ENCODE measurements around the gene GARRE1.
"Not testable (repeated sequence)": the region's sequence is repeated elsewhere in the genome, so short reads cannot be mapped to it uniquely, and the experiment has no call there.

The GARRE1 gene

DNA sequence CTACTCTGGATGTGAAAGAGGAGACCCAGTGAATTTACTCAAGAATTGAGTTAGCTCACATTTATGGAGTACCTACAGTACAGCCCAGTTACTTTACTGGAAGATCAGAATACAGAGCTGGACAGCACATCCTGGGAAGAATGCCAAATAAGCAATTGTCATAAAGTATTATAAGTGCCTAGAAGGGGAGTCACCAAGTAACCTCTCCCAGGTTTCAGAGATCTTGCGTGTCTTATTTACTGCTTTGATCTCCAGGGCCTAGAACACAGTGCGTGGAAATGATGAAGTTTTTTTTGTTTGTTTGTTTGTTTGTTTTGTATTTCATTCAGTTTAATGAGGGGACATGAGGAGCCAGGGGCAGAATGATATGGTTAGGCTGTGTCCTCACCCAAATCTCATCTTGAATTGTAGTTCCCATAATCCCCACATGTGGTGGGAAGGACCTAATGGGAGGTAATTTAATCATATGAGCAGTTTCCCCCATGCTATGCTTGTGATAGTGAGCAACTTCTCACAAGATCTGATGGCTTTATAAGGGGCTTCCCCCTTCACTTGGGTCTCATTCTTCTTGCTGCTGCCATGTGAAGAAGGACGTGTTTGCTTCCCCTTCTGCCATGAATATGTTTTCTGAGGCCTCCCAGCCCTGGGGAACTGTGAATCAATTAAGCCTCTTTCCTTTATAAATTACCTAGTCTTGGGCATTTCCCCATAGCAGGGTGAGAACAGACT is 5.2 kb downstream of the GARRE1 start:
- no peak for DNase-seq

DNA sequence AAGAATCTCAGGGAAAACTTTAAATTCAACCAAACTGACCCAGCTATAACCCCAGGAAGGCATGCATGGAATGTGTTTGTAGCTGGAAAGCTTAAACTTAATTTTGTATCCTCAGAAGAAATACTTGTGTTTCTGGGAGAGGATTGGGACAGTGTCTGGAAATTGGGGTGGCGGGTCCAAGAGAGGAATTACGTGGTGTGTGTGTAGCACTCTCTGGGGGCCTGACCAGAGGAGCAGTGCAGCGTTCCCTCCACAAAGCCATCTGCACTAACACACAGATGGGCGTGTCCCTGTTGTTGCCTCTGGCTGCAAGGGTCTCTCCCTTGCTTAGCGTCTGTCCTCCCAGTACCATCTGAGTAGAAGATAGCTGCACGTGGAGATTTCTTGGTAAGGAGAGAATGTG is 6.4 kb downstream of the GARRE1 start:
- DNase-seq = no peak

DNA sequence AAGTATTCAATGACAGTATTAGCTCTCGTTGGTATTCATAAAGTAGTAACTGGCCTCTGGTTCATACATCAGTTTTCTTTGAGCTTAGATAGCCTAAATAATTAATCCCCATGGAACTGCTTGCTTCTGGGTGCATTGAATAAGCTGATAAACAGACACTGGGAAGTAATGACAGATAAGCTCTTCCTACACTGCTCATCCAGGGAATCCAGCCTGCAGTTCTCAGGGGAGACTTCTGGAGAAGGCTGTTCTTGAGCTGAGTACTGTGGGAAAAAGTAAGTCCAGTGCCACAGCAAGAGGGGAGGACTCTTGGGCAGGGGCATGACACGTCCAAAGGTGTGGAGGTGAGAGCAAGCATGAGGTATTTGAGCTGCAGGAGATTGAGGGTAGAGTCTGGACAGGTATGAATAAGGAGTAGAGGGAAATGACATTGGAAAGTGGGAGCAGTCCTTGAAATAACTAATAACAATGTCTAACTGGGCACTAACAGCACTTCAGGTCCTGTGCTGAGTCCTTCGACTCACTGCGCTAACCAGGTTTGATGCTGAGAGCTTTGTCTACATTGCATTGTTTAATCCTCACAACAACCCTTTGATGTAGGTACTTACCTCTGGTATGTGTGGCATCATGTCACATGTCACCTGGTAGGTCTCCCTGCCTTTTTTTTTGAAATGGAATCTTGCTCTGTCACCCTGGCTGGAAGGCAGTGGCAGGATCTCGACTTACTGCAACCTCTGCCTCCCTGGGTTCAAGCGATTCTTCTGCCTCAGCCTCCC is 7.2 kb downstream of the GARRE1 start:
- DNase-seq = no peak

DNA sequence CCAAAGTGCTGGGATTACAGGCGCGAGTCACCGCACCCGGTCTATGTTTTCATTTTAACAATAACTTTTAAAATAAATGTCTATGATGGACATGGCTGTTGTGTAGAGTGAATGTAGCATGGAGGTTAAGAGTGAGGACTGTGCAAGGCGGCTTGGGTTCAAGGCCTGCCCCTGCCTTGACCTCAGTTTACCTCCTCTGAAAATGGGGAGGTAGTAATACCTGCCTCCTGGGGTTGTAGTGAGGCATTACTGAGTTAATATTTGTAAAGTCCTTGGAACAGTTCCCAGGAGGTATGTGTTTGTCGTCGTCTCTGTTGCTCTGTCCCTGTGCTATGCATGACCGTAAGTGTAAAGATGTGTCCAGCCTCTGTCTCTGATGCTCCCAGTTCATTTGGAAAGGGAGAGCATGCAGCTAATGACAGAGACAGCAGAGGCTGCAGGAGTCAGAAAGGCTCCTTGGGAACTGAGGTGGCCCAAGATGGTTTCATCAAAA is 9.4 kb downstream of the GARRE1 start:
- no peak for DNase-seq

DNA sequence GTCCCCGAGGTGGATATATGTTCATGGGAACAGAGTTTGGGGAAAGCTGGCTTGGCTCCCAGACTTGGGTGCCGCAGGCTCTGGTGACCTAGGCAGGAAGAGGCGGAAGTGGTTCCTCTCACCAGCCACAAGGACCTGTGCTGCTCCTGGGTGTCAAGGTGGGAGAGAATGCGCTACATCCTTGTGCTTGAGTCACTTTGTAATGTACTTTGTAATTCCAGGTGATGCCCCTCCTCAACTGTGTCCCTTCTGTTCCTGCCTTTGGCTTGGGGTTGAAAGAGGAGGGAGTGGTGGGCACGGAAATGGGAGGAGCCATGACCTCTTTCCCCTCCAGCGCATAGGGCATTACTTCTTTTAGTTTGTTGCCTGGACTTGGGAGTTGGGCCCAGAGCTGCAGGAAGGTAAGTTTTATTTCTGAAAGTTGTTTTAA is 10.9 kb downstream of the GARRE1 start:
- DNase-seq = no peak

DNA sequence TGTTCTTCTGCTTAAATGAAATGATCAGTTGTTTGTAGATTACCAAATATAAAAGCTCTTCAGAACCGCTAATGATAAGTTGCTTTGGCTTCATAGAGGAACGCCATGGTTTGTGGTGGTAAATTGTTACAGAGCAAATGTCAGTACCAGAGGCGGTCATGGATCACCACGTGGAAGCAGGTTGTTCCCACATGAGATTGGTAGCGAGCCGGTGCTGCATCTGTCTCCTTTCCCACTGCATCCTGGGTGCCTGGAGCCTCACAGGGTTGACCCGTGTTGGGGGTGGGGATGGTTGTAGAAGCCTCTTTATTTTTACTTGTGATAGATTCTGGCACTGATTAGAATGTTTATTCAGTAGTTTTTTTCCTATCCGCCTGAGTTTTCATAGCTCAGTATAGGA is 14.7 kb downstream of the GARRE1 start:
- no peak for DNase-seq

DNA sequence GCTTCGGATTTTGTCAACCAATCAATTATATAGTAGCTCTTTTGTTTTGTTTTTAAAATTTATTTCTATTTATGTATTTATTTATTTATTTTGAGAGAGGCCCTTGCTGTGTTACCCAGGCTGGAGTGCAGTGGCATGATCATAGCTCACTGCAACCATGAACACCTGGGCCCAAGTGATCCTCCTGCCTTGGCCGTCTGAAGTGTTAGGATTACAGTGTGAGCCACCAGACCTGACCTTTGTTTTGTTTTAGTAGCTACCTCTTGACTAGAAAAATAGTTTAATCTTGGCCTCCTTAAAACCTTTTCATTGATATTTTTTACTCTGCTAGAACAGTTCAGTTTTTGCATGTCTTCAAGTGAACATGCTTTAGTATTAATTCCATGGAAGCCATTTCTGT is 15.1 kb downstream of the GARRE1 start:
- no peak for DNase-seq

DNA sequence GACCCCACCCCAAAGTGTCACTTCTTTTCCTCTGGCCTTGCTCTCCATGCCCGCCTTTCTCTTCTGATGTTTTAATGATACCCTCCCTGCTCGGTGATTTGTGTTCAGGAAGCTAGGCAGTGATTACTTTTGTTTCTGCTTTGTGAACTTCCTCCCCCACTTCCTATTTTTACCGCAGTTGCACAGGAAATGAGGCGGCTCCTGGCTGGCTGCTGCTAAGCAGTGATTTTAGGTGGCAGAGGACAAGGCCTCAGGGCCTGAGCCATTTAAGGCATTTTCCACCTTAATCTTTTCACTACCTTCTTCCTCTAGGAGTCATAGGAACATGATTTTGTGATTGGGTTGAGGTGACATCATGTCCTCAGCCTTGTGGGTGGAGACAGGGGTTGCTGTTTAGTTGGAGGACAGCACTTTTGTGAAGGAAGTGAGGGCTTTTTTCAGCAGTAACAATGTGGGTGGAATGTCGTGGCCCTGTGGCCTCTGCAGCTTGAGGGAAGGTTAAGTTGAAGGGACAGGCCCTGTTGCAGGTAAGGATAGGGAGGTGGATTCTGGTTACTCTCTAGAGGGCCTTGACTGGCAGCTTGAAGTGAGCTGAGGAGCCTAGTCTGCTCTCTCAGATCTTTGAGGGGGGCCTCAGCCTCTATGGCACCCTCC is 15.7 kb downstream of the GARRE1 start:
- DNase-seq = peak; percentile 86 to 90

DNA sequence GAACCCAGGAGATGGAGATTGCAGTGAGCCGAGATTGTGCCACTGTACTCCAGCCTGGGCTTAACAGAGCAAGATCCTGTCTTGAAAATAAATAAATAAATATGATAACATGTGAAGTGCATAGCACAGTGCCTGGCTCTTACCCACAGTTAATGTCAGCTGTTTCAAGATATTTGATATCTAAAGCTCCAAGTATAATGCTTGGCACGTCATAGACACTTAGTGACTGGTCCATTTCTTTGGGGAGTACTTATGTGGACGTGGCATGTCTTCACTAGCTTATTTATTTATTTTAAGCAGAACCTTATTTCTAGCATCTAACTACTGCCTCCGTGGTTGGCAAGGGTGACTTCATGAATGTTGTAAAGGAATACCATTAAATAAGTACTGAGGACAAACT is 18.8 kb downstream of the GARRE1 start:
- DNase-seq = no peak

DNA sequence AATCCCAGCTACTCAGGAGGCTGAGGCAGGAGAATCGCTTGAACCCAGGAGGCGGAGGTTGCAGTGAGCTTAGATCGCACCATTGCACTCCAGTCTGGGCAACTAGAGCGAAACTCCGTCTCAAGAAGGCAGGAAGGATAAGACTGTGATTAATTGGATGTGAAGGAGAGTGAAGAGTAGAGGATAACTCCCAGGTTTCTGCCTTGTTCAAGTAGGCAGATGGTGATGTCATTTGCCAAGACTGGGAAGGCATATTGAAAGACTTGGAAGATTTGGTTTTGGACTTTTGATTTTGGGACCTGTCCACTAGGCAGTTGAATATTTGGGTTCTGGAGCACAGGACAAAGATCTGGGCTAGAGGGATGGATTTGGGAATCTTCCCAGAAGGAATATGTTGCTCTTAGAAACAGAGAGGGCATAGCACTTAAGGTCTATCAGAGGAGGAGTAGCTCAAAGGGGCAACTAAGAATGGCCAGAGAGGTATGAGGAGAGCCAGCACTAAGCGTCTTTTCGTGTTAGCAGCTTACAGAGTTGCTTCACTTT is 20.0 kb downstream of the GARRE1 start:
- DNase-seq = no peak

DNA sequence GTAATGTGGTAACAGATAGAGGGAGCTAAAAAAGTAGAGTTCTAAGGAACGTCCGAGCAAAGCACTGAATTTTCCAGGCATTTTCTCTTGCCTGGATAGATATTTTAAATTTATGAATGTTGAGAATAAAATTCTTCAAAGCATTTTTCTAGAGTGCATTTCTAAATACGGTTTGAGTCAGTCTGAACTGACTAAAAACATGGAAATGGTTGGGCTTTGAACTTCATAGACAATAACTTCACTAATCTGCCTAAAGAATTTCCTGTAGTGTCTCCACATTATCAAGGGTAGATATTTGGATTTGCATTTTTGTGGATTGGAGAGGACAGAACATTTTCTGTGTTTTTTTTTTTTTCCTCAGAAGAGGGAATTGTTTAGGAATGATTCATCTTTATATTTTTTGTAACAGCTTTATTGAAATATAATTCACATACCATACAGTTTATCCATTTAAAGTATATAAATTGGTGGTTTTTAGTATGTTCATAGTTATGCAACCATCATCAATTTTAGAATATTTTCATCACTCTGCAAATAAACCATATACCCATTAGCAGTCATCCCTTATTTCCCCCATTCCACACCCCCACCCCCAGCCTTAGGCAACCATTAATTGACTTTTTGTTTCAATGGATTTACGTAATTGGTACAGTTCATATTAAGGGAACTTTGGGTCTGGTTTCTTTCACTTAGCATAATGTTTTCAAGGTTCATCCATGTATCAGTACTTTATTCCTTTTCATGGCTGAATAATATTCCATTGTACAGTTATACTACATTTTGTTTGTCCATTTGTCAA is 20.7 kb downstream of the GARRE1 start:
- no peak for DNase-seq

DNA sequence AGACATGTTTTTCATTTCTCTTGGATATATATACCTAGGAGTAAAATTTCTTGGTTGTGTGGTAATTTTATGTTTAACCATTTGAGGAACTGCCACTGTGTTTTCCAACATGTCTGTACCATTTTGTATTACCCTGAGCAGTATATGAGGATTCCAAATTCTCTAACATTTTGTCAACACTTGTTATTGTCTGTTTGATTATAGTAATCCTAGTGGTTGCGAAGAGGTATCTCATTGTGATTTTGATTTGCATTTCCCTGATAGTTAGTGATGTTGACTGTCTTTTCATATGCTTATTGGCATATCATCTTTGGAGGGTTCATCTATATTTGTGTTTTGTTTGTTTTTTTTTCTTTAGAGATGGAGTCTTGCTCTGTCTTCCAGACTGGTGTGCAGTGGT is 21.4 kb downstream of the GARRE1 start:
- DNase-seq = no peak

DNA sequence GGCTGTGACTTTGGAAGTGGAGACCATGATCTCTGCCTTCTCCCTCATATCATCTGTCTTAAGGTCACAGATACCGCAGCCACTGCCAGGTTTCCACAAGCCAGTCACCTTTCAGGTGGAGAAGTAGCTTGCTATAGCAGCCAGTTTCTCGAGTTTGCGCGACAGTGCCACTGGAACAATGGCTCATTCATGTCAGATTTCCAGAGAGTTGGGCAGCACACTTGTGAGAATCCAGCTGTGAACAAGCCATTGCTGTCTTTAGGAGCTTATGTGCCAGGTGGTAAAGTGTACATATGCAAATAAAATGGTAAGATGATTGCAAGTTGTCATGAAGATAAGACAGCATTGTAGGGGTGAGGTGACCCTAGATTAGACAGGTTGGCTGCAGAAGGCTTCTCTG is 22.3 kb downstream of the GARRE1 start:
- no peak for DNase-seq

DNA sequence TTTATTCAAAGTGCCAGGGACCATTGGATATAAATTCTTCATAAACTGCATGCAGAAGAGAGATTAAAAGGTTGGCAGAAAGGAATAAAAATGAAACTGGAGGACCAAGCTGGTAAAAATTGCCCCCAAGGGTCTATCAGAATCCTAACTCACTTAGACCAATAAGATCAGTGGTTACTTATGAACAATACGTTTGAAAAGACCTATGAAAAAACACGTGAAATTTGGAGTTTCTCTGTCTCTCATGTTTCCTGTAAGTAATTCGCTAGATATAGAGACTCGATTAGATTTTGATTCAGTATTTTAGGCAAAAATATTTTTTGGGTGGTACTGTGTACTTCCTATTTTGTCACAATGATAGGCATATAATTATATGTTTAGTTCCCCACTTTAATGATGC is 22.9 kb downstream of the GARRE1 start:
- no peak for DNase-seq

DNA sequence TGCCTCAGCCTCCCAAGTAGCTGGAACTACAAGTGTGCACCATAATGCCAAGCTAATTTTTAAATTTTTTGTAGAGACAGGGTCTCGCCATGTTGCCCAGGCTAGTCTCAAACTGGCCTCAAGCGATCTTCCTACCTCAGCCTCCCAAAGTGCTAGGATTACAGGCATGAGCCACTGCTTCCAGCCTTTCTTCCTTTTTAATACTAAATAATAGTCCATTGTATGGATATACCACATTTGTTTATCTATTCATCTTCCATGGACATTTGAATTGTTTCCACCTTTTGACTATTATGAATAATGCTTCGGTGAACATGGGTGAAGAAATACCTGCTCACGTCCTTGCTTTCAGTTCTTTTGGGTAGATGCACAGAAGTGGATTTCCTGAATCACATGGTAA is 24.4 kb downstream of the GARRE1 start:
- no peak for DNase-seq

DNA sequence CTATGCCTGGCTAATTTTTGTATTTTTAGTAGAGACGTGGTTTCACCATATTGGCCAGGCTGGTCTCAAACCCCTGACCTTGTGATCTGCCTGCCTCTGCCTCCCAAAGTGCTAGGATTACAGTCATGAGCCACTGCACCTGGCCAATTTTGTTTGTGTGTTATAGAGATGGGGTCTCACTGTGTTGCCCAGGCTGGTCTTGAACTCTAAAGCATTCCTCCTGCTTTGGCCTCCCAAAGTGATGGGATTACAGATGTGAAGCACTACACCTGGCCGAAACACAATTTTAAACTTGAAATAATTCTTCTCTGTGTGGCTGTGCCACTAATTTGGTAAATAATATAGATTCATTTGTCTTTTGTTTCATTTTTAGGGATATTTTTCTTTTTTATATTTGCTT is 27.1 kb downstream of the GARRE1 start:
- not testable (repeated sequence) for DNase-seq

DNA sequence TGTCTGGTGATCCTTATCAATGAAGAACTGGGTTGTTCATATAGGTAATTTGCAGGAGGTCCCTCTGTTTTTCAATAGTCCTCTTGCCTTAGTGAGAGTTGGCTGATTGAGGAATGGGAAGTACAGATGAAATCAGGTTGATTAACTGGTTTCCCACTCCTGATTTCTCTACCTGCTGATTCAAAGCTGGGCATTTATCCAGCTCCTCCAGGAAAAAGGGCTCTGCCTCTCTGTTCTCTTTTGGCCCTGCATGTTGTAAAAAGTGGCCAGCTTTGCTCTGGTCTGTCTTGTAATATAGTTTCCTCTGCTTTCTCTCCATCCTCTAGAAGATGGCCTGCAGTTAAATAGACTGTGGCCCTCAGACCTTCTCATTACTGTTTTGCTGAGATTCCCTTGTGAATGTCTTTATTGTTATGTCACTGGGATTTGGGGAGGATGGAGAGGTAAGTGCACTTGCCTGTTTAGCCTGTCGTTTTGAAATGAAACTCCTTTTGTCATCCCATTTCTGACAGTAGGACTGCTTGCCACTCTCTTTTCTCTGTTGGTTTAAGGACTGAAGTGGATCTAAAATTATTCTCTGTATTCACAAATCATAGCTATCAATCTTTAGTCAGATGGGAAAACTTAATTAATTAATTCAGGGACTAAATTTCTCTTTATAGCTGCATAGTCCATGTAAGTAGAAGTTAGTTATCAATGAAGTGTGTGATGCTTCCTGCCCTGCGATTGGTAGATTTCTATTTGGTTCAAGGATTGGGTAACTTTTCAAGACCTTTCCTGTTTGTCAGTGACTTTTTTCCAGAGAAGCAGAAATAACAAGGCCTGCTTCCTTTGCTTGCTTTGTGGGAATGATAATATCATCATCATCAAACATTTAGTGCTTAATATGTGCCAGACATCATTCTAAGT is 28.5 kb downstream of the GARRE1 start:
- no peak for DNase-seq

DNA sequence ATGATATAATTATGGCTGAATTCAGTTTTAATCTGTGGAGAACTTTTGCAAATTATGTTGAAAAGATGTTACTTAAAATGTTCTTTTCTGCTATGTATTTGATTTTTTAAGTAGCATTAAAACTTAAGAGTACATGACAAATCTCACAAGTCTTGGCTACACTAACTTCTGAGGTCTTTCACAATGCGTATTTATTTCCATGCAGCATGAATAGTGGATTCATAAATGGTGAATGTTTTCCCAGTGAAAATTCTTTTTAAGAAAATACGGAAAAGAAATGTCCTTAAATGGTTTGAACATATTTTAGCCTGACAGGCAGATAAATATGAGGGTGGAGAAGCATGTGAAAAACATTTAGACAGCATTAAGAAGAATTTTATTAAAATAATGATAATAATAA is 30.2 kb downstream of the GARRE1 start:
- DNase-seq = no peak

DNA sequence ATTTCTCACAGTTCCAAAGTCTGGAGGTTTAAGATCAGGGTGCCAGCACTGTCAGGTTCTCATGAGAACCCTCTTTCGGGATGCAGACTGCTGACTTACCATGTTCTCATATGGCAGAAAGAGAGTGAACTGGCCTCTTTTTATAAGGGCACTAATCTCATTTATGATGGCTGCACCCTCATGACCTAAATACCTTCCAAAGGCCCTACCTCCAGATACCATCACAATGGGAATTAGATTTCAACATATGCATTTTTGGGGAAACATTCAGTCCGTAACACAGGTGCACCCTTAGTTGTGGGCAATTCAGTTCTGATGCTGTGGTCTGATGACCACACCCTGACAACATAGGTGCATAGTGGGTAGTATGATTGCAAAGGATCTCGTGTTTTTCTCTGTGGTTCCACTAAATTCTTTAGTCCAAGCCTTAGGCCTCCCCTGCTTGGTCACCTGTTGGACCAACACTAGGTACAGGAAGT is 33.3 kb downstream of the GARRE1 start:
- no peak for DNase-seq

DNA sequence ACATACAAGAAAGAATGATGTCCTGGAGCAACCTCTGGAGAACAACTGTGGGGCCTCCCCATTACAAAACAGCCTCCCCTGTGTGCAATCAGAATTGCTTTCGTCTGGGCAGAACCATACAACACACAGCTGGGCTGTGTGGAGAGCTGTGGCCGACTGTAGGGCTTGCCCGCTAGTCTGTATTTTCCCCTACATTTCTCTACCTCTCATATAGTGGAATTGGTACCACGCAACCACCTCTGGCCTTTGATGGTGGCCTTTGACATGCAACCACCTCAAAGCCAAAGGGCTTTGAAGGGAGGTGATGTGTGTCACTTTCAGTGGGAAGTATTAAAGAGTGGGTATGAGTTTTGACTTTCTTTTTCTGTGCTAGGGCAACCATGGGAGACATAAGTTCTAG is 34.0 kb downstream of the GARRE1 start:
- no peak for DNase-seq

DNA sequence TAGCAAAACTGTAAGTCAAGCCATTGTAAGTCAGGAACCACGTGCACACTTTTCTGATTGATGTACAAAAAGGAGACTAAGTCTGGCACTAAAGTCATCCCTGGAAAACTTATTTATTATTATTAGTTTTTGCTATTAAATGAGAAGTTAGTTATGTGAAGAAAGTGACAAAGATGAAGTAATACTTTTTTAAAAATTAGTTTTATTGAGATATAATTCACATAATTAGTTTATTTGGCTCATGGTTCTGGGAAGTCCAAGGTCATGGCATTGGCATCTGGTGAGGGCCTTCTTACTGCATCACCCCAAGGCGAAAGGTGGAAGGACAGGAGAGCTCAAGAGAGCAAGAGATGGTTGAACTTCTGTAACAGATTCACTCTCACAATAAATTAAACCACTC is 36.9 kb downstream of the GARRE1 start:
- DNase-seq = no peak
